GM12873 (cell line): ENCODE results near the gene SLC25A10.

Source experiments
- CTCF ChIP-seq: IDR thresholded peaks from 2 replicates; pipeline ENCODE4 v1.5.1; 2012; ENCODE audit warnings: low read depth, mild to moderate bottlenecking, moderate library complexity, low read length, control low read depth; ENCODE audit not compliant: insufficient read depth; ENCODE audit errors: missing control alignments

SLC25A10 gene

DNA sequence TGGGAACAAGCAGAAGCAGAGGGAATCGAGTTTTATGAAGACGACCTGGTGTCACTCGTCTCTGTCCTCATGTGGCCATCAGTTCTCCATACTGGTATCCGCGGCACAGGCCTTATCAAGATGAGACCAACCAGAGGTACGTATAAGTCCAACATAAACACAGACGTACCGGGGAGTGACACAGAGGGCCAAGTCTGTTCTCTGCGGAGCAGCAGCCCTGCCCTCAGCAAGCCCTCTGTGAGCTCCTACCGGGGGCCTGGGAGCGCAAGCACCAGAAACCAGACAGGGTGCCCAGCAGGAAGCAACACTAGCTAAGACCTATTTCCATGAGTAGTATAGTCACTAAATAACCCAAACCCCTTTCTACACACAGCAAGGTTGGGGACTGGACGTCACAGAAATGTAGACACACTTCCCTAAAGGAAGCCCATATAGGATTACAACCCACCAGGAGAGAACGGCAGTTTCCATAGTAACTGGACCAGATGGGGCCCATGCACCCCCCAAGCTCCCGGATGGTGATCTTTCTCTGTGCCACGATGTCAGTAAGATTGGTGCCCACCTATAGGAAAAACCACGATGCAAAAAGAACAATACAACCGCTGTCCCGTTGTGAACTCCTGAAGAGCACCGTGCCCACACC, 29.4 kb upstream of the SLC25A10 start:
- TF ChIP-seq CTCF, result no peak

DNA sequence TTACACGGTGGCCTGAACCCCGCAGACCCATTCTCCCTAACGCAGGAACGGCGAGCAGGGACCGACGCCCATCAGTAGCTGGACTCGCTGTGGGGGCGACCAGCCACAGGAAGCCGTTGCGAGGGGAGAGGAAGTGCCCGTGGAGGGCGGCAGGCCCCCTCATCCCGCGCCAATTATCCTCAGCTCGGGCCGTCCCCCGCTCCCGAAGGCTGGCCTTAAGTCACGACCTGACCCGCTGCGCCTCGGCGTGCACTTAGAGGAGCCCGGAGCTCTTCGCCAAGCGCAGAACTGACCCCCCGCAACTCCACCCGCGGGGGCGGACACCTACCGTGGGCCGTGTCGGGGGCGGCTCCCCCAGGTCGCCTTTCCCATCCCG, 28.9 kb upstream of the SLC25A10 start:
- no peak for TF ChIP-seq CTCF

DNA sequence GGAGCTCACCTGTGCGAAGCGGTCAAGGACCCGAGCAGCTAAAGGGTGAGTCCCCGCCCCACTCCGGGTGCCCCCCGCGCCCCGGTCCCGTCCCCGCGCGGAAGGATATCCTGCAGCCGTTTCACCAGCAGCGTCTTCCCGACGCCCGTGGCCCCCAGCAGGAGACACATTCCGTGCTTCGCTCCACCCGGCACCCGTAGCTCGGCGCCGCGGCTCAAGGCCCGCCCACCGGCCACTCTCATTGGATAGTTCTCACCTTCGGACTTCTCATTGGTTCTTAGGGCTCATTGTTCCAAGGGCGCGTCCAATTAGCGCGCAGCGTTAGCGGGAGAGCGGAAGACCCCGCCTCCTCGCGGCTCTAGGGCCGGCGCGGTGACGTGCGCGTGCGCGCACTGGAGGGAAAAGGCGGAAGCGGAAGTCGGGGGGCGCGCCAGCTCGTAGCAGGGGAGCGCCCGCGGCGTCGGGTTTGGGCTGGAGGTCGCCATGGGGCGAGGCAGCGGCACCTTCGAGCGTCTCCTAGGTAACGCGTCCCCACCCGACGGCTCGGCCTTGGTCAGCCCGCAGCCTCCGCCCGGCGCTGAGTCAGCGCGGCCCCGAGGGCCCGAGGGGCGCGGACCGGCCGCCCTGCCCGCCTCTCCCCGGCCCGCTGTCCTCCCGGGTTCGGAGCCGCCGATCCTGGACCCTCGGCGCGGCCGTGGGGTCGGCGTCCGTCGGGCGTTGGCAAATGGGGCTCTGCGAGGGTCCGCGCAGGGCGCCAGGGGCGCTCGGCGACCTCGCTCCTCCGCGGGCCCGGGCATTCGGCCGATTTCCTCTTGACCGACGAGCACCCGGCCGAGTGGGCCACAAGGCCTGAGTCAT, 28.3 kb upstream of the SLC25A10 start, which contains the start of the genes ARL16 and HGS:
TSS of gene ARL16 (minus strand) at position 214 of the 858 bp plus-strand sequence. CDS start at position 170, 44 bp downstream.
TSS of gene HGS (plus strand) at position 428 of the 858 bp plus-strand sequence. CDS start at position 484, 56 bp downstream.
- TF ChIP-seq CTCF, result no peak

DNA sequence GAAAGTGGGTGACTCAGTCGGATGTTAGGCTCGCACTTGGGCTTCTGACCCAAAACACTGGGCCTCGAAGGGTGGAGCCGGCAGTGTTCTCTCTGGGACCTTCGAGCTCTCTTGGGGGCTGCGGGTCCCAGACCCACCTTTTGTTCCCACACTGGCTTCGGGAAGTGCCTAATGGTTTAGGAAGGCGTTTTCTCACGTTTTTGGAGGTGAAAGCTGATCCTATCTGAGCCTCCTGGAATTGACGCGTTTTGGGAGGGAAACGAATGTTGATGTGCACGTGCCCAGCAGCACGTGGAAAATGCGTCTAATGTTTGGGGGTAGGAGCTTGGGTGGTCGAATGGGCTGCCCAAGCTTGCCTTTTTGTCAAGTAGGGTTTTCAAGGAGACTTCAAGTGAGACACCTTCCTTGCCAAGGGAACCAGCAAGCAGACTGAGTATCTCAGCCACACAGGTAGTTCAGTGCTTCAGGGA, 27.6 kb upstream of the SLC25A10 start:
- TF ChIP-seq CTCF, result no peak

- TF ChIP-seq CTCF, result no peak
Measured at GRCh38 chr17:81685108-81685507, 27.0 kb upstream of the SLC25A10 start.

DNA sequence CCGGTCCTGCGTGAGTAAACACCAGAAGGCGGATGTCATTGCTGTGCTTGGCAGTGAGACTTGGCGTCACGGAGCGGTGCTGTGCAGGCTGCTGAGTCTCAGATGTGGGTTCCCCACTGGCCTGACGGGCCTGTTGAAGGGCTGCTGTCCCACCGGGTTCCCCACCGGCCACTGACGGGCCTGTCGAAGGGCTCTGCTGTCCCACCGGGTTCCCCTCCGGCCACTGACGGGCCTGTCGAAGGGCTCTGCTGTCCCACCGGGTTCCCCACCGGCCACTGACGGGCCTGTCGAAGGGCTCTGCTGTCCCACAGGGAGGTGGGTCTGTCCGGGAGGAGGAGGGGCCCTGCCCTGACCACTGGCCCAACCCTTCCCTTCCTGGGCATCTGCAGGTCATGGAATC, 25.5 kb upstream of the SLC25A10 start:
- no peak for TF ChIP-seq CTCF
